SU-DHL-6 (cell line): ENCODE data around the gene MISP.

ENCODE experiments used
- CTCF ChIP-seq: fragments of 200-600 bp; sonication (generic); IDR thresholded peaks from one replicate; pipeline ENCODE4 v1.5.1; 2017; ENCODE audit warnings: antibody characterized with exemption, mild to moderate bottlenecking, low read length, moderate library complexity; ENCODE audit not compliant: insufficient read depth, poor library complexity, severe bottlenecking
- EZH2phosphoT487 ChIP-seq: fragments of 200-600 bp; sonication (generic), shearing (Covaris generic); conservative IDR thresholded peaks from 2 replicates; pipeline ENCODE4 v1.6.1; 2018; ENCODE audit warnings: mild to moderate bottlenecking, antibody characterized with exemption, low read length, moderate library complexity, mixed read lengths

- no peak for TF ChIP-seq CTCF
- no peak for TF ChIP-seq EZH2phosphoT487
These were observed 56.0 kb downstream of the MISP start for GRCh38 chr19:806815-807421.
